ENCODE measurements around the gene MPG. TPM values are rescaled to one million over a fixed set of nuclear protein-coding genes. Genes with fewer than 3 reads are reported as not detected.

MPG gene
- total and polyA plus RNA-seq, 4 donors = 25.4 to 84.1 (median 37.5) TPM

- Histone ChIP-seq H3K9me3 (ENCODE audit: control insufficient read depth in 4 of 4, low read length in 3 of 4) (no peaks in the 10 kb centered on the region), H3K27ac (ENCODE audit: low read depth in 1 of 2, low read length in 2 of 2) (no peak overlapping the region), H3K4me3 (ENCODE audit: low read depth in 1 of 3, low read length in 3 of 3) (no peak overlapping the region), H3K36me3 (ENCODE audit: control insufficient read depth in 4 of 4, insufficient read depth in 3 of 4, low read depth in 1 of 4, low read length in 3 of 4) (peaks cover 0 to 22% (median 9%) of the 10 kb centered on the region in 4 donors), H3K9ac (ENCODE audit: low read depth in 1 of 2, low read length in 2 of 2) (no peak overlapping the region), H3K27me3 (ENCODE audit: control insufficient read depth in 4 of 4, insufficient read depth in 4 of 4, low read length in 3 of 4) (no peaks in the 10 kb centered on the region), H3K4me1 (ENCODE audit: control insufficient read depth in 4 of 4, insufficient read depth in 4 of 4, low read length in 3 of 4) (no peaks in the 10 kb centered on the region)
- no peak for DNase-seq (ENCODE audit: low spot score)
- TF ChIP-seq NR2F2 (IDR thresholded peaks at IDR 0.05) (no peak), CTCF (IDR thresholded peaks at IDR 0.05; ENCODE audit: low read depth, low read length, missing input control) (no peak), RAD21 (IDR thresholded peaks at IDR 0.05) (no peak)
- 85% methylated on average over 9 of the region's 9 CpGs for WGBS
Observed at GRCh38 chr16:91484-91883, 13.5 kb downstream of the MPG start.

DNA sequence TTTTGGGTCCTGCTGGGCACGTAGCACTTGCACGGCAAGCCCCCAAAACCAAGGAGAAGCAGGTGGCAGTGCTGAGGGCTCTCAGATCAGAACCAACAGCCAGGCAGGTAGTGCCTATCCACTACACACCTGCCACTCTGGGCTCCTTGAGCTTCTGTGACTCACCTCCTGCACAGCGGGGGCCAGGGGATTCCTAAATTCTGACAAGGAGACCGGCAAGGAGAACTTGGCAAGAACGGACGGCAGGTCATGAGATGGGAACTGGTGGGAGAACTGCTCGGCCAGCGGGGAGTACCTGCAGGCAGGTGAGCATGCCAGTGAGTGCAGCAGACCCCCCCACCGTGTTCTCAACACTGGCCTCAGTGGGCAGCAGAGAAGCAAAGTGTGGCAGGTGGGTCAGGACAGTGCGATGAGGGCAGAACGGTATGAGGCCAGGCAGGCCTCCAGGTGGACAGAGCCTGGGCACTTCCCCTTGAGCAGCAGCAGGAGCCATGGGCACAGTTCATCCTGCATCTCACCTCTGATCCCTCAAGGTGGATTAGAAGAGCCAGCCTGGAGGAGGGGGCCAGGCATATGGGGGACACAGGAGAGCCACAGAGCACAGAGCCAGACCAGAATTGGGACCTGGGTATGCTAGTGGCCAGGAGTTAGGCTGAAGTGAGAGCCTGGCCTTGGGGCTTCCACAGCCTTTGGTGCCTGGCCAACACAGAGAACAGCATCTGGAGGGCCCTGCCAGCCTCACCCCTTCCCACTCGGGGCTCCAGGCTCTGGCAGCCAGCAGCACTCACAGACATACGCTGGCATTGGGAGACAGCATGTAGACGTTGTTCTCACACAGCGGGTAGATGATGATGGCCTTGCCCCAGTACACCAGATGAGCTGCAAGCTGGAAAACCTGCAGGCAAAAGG is 14.7 kb downstream of the MPG start:
- no peaks in the 10 kb centered on the region for H3K9me3 ChIP-seq (ENCODE audit: control insufficient read depth in 4 of 4, low read length in 3 of 4)
- H3K36me3 ChIP-seq (ENCODE audit: control insufficient read depth in 4 of 4, insufficient read depth in 3 of 4, low read depth in 1 of 4, low read length in 3 of 4) = peaks cover 0 to 19% (median 6%) of the 10 kb centered on the region in 4 donors
- no peak overlapping the region for H3K27ac ChIP-seq (ENCODE audit: low read depth in 1 of 2, low read length in 2 of 2)
- H3K4me1 ChIP-seq (ENCODE audit: control insufficient read depth in 4 of 4, insufficient read depth in 4 of 4, low read length in 3 of 4) = peaks cover 0 to 4% (median 2%) of the 10 kb centered on the region in 4 donors
- no peak overlapping the region for H3K4me3 ChIP-seq (ENCODE audit: low read depth in 1 of 3, low read length in 3 of 3)
- 93% methylated on average over 15 of the region's 15 CpGs for WGBS
- H3K27me3 ChIP-seq (ENCODE audit: control insufficient read depth in 4 of 4, insufficient read depth in 4 of 4, low read length in 3 of 4) = no peaks in the 10 kb centered on the region
- DNase-seq (ENCODE audit: low spot score) = no peak
- no peak for TF ChIP-seq EGR1 (IDR thresholded peaks at IDR 0.05; ENCODE audit: low read depth in 2 of 2)
- TF ChIP-seq HNF4A (conservative IDR thresholded peaks at IDR 0.05) = no peak
- no peak overlapping the region for H3K9ac ChIP-seq (ENCODE audit: low read depth in 1 of 2, low read length in 2 of 2)

DNA sequence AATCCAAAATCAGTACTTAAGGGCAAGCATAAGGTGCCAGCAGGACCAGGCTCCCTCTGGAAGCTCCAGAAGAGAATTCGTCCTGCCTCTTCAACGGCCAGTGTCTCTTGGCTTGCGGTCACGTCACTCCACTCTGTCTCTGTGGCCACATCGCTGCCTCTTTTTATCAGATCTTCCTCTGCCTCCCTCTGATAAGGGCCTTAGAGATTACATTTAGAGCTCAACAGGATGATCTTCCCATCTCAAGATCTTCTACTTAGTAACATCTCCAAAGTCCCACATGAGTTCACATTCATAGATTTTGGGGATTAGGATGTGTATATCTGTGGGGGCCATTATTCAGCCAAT is 16.9 kb downstream of the MPG start:
- Histone ChIP-seq H3K36me3 (ENCODE audit: control insufficient read depth in 4 of 4, insufficient read depth in 3 of 4, low read depth in 1 of 4, low read length in 3 of 4) (peaks cover 0 to 11% (median 3%) of the 10 kb centered on the region in 4 donors), H3K4me3 (ENCODE audit: low read depth in 1 of 3, low read length in 3 of 3) (no peak overlapping the region), H3K9me3 (ENCODE audit: control insufficient read depth in 4 of 4, low read length in 3 of 4) (no peaks in the 10 kb centered on the region), H3K9ac (ENCODE audit: low read depth in 1 of 2, low read length in 2 of 2) (no peak overlapping the region), H3K27me3 (ENCODE audit: control insufficient read depth in 4 of 4, insufficient read depth in 4 of 4, low read length in 3 of 4) (no peaks in the 10 kb centered on the region), H3K4me1 (ENCODE audit: control insufficient read depth in 4 of 4, insufficient read depth in 4 of 4, low read length in 3 of 4) (peaks cover 6 to 21% (median 12%) of the 10 kb centered on the region in 4 donors), H3K27ac (ENCODE audit: low read depth in 1 of 2, low read length in 2 of 2) (no peak overlapping the region)
- no peak for DNase-seq (ENCODE audit: low spot score)
- 98% methylated on average over 5 of the region's 5 CpGs for WGBS
- TF ChIP-seq CTCF (IDR thresholded peaks at IDR 0.05; ENCODE audit: low read depth, low read length, missing input control) (no peak), RXRA (IDR thresholded peaks at IDR 0.05) (no peak), FOXA2 (IDR thresholded peaks at IDR 0.05) (no peak), YY1 (IDR thresholded peaks at IDR 0.05) (no peak), FOXA1 (IDR thresholded peaks at IDR 0.05) (no peak), EGR1 (IDR thresholded peaks at IDR 0.05; ENCODE audit: low read depth in 2 of 2) (no peak), HNF4A (conservative IDR thresholded peaks at IDR 0.05) (no peak), RAD21 (IDR thresholded peaks at IDR 0.05) (no peak), MAX (IDR thresholded peaks at IDR 0.05) (no peak), TAF1 (conservative IDR thresholded peaks at IDR 0.05) (no peak), SP1 (IDR thresholded peaks at IDR 0.05) (no peak), GABPA (IDR thresholded peaks at IDR 0.05 in 1 of 2, conservative IDR thresholded peaks at IDR 0.05 in 1 of 2) (no peak), NR2F2 (IDR thresholded peaks at IDR 0.05) (no peak), JUND (IDR thresholded peaks at IDR 0.05) (no peak)
- TF ChIP-seq, protein P1, sequence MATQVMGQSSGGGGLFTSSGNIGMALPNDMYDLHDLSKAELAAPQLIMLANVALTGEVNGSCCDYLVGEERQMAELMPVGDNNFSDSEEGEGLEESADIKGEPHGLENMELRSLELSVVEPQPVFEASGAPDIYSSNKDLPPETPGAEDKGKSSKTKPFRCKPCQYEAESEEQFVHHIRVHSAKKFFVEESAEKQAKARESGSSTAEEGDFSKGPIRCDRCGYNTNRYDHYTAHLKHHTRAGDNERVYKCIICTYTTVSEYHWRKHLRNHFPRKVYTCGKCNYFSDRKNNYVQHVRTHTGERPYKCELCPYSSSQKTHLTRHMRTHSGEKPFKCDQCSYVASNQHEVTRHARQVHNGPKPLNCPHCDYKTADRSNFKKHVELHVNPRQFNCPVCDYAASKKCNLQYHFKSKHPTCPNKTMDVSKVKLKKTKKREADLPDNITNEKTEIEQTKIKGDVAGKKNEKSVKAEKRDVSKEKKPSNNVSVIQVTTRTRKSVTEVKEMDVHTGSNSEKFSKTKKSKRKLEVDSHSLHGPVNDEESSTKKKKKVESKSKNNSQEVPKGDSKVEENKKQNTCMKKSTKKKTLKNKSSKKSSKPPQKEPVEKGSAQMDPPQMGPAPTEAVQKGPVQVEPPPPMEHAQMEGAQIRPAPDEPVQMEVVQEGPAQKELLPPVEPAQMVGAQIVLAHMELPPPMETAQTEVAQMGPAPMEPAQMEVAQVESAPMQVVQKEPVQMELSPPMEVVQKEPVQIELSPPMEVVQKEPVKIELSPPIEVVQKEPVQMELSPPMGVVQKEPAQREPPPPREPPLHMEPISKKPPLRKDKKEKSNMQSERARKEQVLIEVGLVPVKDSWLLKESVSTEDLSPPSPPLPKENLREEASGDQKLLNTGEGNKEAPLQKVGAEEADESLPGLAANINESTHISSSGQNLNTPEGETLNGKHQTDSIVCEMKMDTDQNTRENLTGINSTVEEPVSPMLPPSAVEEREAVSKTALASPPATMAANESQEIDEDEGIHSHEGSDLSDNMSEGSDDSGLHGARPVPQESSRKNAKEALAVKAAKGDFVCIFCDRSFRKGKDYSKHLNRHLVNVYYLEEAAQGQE (IDR thresholded peaks at IDR 0.05) = no peak
- TF ChIP-seq, protein P2, sequence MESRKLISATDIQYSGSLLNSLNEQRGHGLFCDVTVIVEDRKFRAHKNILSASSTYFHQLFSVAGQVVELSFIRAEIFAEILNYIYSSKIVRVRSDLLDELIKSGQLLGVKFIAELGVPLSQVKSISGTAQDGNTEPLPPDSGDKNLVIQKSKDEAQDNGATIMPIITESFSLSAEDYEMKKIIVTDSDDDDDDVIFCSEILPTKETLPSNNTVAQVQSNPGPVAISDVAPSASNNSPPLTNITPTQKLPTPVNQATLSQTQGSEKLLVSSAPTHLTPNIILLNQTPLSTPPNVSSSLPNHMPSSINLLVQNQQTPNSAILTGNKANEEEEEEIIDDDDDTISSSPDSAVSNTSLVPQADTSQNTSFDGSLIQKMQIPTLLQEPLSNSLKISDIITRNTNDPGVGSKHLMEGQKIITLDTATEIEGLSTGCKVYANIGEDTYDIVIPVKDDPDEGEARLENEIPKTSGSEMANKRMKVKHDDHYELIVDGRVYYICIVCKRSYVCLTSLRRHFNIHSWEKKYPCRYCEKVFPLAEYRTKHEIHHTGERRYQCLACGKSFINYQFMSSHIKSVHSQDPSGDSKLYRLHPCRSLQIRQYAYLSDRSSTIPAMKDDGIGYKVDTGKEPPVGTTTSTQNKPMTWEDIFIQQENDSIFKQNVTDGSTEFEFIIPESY (IDR thresholded peaks at IDR 0.05) = no peak

Data from liver (tissue), 9 donors.